Measurements from ENCODE around the gene TBC1D8.
A peak's percentile ranks its signal among the peaks of the same experiment; 100 is the strongest.

The TBC1D8 gene

GRCh38 chr2:101123795-101124471 lies 27.2 kb downstream of the TBC1D8 start:
- H3K27ac ChIP-seq: no peak overlapping the region
- no peak for TF ChIP-seq CTCF (IDR thresholded peaks at IDR 0.05)
- no peak for TF ChIP-seq ZFX (IDR thresholded peaks at IDR 0.05; ENCODE audit: borderline replicate concordance)

GRCh38 chr2:101121174-101121573 lies 30.0 kb downstream of the TBC1D8 start:
- no peak for TF ChIP-seq ZFX (IDR thresholded peaks at IDR 0.05; ENCODE audit: borderline replicate concordance)
- TF ChIP-seq CTCF (IDR thresholded peaks at IDR 0.05): no peak
- peak overlapping the region; percentile 71 for H3K27ac ChIP-seq

- peak overlapping the region; percentile 71 for H3K27ac ChIP-seq
- TF ChIP-seq CTCF (IDR thresholded peaks at IDR 0.05) (no peak), ZFX (IDR thresholded peaks at IDR 0.05; ENCODE audit: borderline replicate concordance) (no peak)
Measured at GRCh38 chr2:101120124-101120996, 30.8 kb downstream of the TBC1D8 start.

GRCh38 chr2:101119431-101119830 lies 31.8 kb downstream of the TBC1D8 start:
- H3K27ac ChIP-seq: peak overlapping the region; percentile 71; the same call in 1 of the 2 replicates

GRCh38 chr2:101116841-101117552 lies 34.2 kb downstream of the TBC1D8 start:
- H3K27ac ChIP-seq: no peak overlapping the region
- no peak for TF ChIP-seq CTCF (IDR thresholded peaks at IDR 0.05)
- no peak for TF ChIP-seq ZFX (IDR thresholded peaks at IDR 0.05; ENCODE audit: borderline replicate concordance)

More at GRCh38 chr2:101119431-101119830, 31.8 kb downstream of the TBC1D8 start:
- TF ChIP-seq ZFX (IDR thresholded peaks at IDR 0.05; ENCODE audit: borderline replicate concordance) (no peak), CTCF (IDR thresholded peaks at IDR 0.05) (no peak)

GRCh38 chr2:101116348-101116747 lies 34.8 kb downstream of the TBC1D8 start:
- H3K27ac ChIP-seq: no peak overlapping the region

More at GRCh38 chr2:101116348-101116747, 34.8 kb downstream of the TBC1D8 start:
- TF ChIP-seq CTCF (IDR thresholded peaks at IDR 0.05): no peak
